BLaER1 treated with 17β-estradiol and CSF1 and Interleukin-3, amounts not matched to agents 10 nM and 100 nM (cell line): Measurements from ENCODE around the gene INPP5F.

Source experiments
- H3K27ac ChIP-seq, 11 experiments: shearing (Covaris generic); formaldehyde crosslinking; 2 replicates each; pipeline ENCODE4 v1.8.1; 2022
- H3K27me3 ChIP-seq, 11 experiments: shearing (Covaris generic); formaldehyde crosslinking; 2 replicates each; pipeline ENCODE4 v1.8.1; 2022
- H3K36me3 ChIP-seq, 11 experiments: shearing (Covaris generic); formaldehyde crosslinking; 2 replicates each; pipeline ENCODE4 v1.8.1; 2022
- H3K4me1 ChIP-seq, 10 experiments: shearing (Covaris generic); formaldehyde crosslinking; 2 replicates each; pipeline ENCODE4 v1.8.1; 2022
- H3K4me2 ChIP-seq, 11 experiments: shearing (Covaris generic); formaldehyde crosslinking; 2 replicates each; pipeline ENCODE4 v1.8.1; 2022
- H3K4me3 ChIP-seq, 10 experiments: shearing (Covaris generic); formaldehyde crosslinking; 2 replicates each; pipeline ENCODE4 v1.8.1; 2022
- H3K9ac ChIP-seq, 11 experiments: shearing (Covaris generic); formaldehyde crosslinking; 2 replicates each; pipeline ENCODE4 v1.8.1; 2022
- H3K9me3 ChIP-seq, 11 experiments: shearing (Covaris generic); formaldehyde crosslinking; replicated peaks in 1 of 11; 2 replicates each; pipeline ENCODE4 v1.8.1; 2022
- H4K20me1 ChIP-seq, 11 experiments: shearing (Covaris generic); formaldehyde crosslinking; 2 replicates each; pipeline ENCODE4 v1.8.1; 2022
- Cebpa-rat ChIP-seq, 11 experiments: shearing (Covaris generic); IDR thresholded peaks; 2 replicates each; pipeline ENCODE4 v1.8.1; 2022

The INPP5F gene

GRCh38 chr10:119742947-119743648 is 17.2 kb downstream of the INPP5F start:
- Histone ChIP-seq H3K9ac (no peak overlapping the region), H4K20me1 (peaks cover 0 to 51% (median 3%) of the 10 kb centered on the region in 11 experiments; a peak in 7 of 22 replicates), H3K9me3 (peaks cover 0 to 33% (median 21%) of the 10 kb centered on the region in 11 experiments; a peak in 18 of 22 replicates), H3K4me2 (peak overlapping the region in 4 of 11 experiments; percentile 6 to 18 (median 10); a peak in 3 of 22 replicates), H3K27ac (no peak overlapping the region), H3K27me3 (no peaks in the 10 kb centered on the region), H3K4me1 (peaks cover 8 to 27% (median 16%) of the 10 kb centered on the region in 10 experiments), H3K4me3 (no peak overlapping the region), H3K36me3 (peaks cover 0 to 28% (median 11%) of the 10 kb centered on the region in 11 experiments; a peak in 18 of 22 replicates)
- no peak for TF ChIP-seq Cebpa-rat (IDR thresholded peaks at IDR 0.05)

- H3K9me3 ChIP-seq, result peaks cover 0 to 38% (median 22%) of the 10 kb centered on the region in 11 experiments; a peak in 18 of 22 replicates
- no peak for TF ChIP-seq Cebpa-rat (IDR thresholded peaks at IDR 0.05)
- H3K36me3 ChIP-seq, result peaks cover 5 to 48% (median 24%) of the 10 kb centered on the region in 11 experiments; a peak in 21 of 22 replicates
- peaks cover 0 to 41% (median 22%) of the 10 kb centered on the region in 11 experiments; a peak in 13 of 22 replicates for H4K20me1 ChIP-seq
- no peak overlapping the region for H3K27ac ChIP-seq
- H3K4me3 ChIP-seq, result no peak overlapping the region
- no peak overlapping the region for H3K9ac ChIP-seq
- H3K4me2 ChIP-seq, result no peak overlapping the region
- no peaks in the 10 kb centered on the region for H3K27me3 ChIP-seq
- H3K4me1 ChIP-seq, result peaks cover 10 to 31% (median 18%) of the 10 kb centered on the region in 10 experiments; a peak in 19 of 20 replicates
Measured at GRCh38 chr10:119747940-119748339, 22.1 kb downstream of the INPP5F start.

GRCh38 chr10:119748871-119749270 is 23.0 kb downstream of the INPP5F start:
- peaks cover 0 to 38% (median 19%) of the 10 kb centered on the region in 11 experiments; a peak in 12 of 22 replicates for H4K20me1 ChIP-seq
- H3K9me3 ChIP-seq, result peaks cover 0 to 38% (median 22%) of the 10 kb centered on the region in 11 experiments; a peak in 18 of 22 replicates

GRCh38 chr10:119749455-119749854 is 23.6 kb downstream of the INPP5F start:
- Histone ChIP-seq H3K4me3 (no peak overlapping the region), H3K36me3 (peaks cover 9 to 48% (median 29%) of the 10 kb centered on the region in 11 experiments; a peak in 21 of 22 replicates), H3K27me3 (no peaks in the 10 kb centered on the region), H3K9ac (no peak overlapping the region), H3K4me2 (peak overlapping the region in 2 of 11 experiments; percentile 27 to 49; a peak in 4 of 22 replicates), H4K20me1 (peaks cover 0 to 32% (median 14%) of the 10 kb centered on the region in 11 experiments; a peak in 12 of 22 replicates), H3K9me3 (peaks cover 0 to 38% (median 22%) of the 10 kb centered on the region in 11 experiments; a peak in 18 of 22 replicates), H3K27ac (no peak overlapping the region), H3K4me1 (peaks cover 10 to 32% (median 15%) of the 10 kb centered on the region in 10 experiments; a peak in 18 of 20 replicates)
- TF ChIP-seq Cebpa-rat (IDR thresholded peaks at IDR 0.05), result no peak

More at GRCh38 chr10:119748871-119749270, 23.0 kb downstream of the INPP5F start:
- Histone ChIP-seq H3K4me3 (no peak overlapping the region), H3K27me3 (no peaks in the 10 kb centered on the region), H3K9ac (no peak overlapping the region), H3K4me1 (peaks cover 10 to 32% (median 15%) of the 10 kb centered on the region in 10 experiments; a peak in 18 of 20 replicates), H3K4me2 (no peak overlapping the region), H3K36me3 (peaks cover 9 to 48% (median 26%) of the 10 kb centered on the region in 11 experiments; a peak in 21 of 22 replicates), H3K27ac (no peak overlapping the region)
- TF ChIP-seq Cebpa-rat (IDR thresholded peaks at IDR 0.05), result no peak

- 0 out of 22 replicates have a peak overlapping the region, but pooled peaks of 2 of the 11 experiments have one; percentile 13 to 17 for H3K27ac ChIP-seq
- no peak overlapping the region for H3K4me3 ChIP-seq
- no peak for TF ChIP-seq Cebpa-rat (IDR thresholded peaks at IDR 0.05)
- peaks cover 0 to 40% (median 13%) of the 10 kb centered on the region in 11 experiments; a peak in 12 of 22 replicates for H4K20me1 ChIP-seq
- H3K4me1 ChIP-seq, result peaks cover 10 to 32% (median 15%) of the 10 kb centered on the region in 10 experiments; a peak in 18 of 20 replicates
- H3K36me3 ChIP-seq, result peaks cover 9 to 42% (median 28%) of the 10 kb centered on the region in 11 experiments; a peak in 21 of 22 replicates
- peaks cover 0 to 30% (median 22%) of the 10 kb centered on the region in 11 experiments; a peak in 18 of 22 replicates for H3K9me3 ChIP-seq
- H3K27me3 ChIP-seq, result no peaks in the 10 kb centered on the region
- H3K4me2 ChIP-seq, result peak overlapping the region in 8 of 11 experiments; percentile 12 to 49 (median 42); a peak in 13 of 22 replicates
- H3K9ac ChIP-seq, result peak overlapping the region in 4 of 11 experiments; percentile 11 to 45 (median 20); a peak in 2 of 22 replicates
Measured at GRCh38 chr10:119750391-119751230, 24.8 kb downstream of the INPP5F start.

- Histone ChIP-seq H3K4me3 (no peak overlapping the region), H3K9me3 (peaks cover 0 to 3% (median under 1%) of the 10 kb centered on the region in 11 experiments; a peak in 8 of 22 replicates)
Measured at GRCh38 chr10:119753309-119753708, 27.5 kb downstream of the INPP5F start.

GRCh38 chr10:119754085-119754484 is 28.2 kb downstream of the INPP5F start:
- H3K27ac ChIP-seq, result no peak overlapping the region
- H3K4me2 ChIP-seq, result no peak overlapping the region
- H3K4me3 ChIP-seq, result no peak overlapping the region
- peaks cover 10 to 32% (median 14%) of the 10 kb centered on the region in 10 experiments; a peak in 18 of 20 replicates for H3K4me1 ChIP-seq
- no peaks in the 10 kb centered on the region for H3K9me3 ChIP-seq
- TF ChIP-seq Cebpa-rat (IDR thresholded peaks at IDR 0.05), result no peak
- H4K20me1 ChIP-seq, result peaks cover 0 to 32% (median 8%) of the 10 kb centered on the region in 11 experiments; a peak in 12 of 22 replicates
- no peak overlapping the region for H3K9ac ChIP-seq
- H3K27me3 ChIP-seq, result no peaks in the 10 kb centered on the region
- H3K36me3 ChIP-seq, result peaks cover 5 to 37% (median 17%) of the 10 kb centered on the region in 11 experiments; a peak in 14 of 22 replicates

More at GRCh38 chr10:119753309-119753708, 27.5 kb downstream of the INPP5F start:
- Histone ChIP-seq H3K4me1 (peaks cover 10 to 32% (median 15%) of the 10 kb centered on the region in 10 experiments; a peak in 18 of 20 replicates), H3K27ac (no peak overlapping the region), H4K20me1 (peaks cover 0 to 36% (median 13%) of the 10 kb centered on the region in 11 experiments; a peak in 13 of 22 replicates), H3K4me2 (no peak overlapping the region), H3K36me3 (peaks cover 10 to 36% (median 23%) of the 10 kb centered on the region in 11 experiments; a peak in 20 of 22 replicates), H3K27me3 (no peaks in the 10 kb centered on the region), H3K9ac (peak overlapping the region in 1 of 11 experiments; percentile 16; a peak in 1 of 22 replicates)
- no peak for TF ChIP-seq Cebpa-rat (IDR thresholded peaks at IDR 0.05)

GRCh38 chr10:119754936-119755335 is 29.1 kb downstream of the INPP5F start:
- H3K4me2 ChIP-seq, result no peak overlapping the region
- TF ChIP-seq Cebpa-rat (IDR thresholded peaks at IDR 0.05), result no peak
- no peaks in the 10 kb centered on the region for H3K9me3 ChIP-seq
- H4K20me1 ChIP-seq, result peaks cover 0 to 31% (median 4%) of the 10 kb centered on the region in 11 experiments; a peak in 8 of 22 replicates
- no peaks in the 10 kb centered on the region for H3K27me3 ChIP-seq
- peaks cover 6 to 26% (median 11%) of the 10 kb centered on the region in 10 experiments; a peak in 18 of 20 replicates for H3K4me1 ChIP-seq
- no peak overlapping the region for H3K27ac ChIP-seq
- no peak overlapping the region for H3K9ac ChIP-seq
- H3K36me3 ChIP-seq, result peaks cover 6 to 44% (median 20%) of the 10 kb centered on the region in 11 experiments; a peak in 15 of 22 replicates
- no peak overlapping the region for H3K4me3 ChIP-seq
